AG08396 (cell line): Measurements from ENCODE around the gene FCGR1A.
"Not testable (repeated sequence)": the region's sequence is repeated elsewhere in the genome, so short reads cannot be mapped to it uniquely, and the experiment has no call there.

ENCODE experiments used
- DNase-seq: peaks from one replicate; pipeline ENCODE4 v3.0.0; 2012; ENCODE audit warnings: low spot score, mixed read lengths

Gene FCGR1A

DNA sequence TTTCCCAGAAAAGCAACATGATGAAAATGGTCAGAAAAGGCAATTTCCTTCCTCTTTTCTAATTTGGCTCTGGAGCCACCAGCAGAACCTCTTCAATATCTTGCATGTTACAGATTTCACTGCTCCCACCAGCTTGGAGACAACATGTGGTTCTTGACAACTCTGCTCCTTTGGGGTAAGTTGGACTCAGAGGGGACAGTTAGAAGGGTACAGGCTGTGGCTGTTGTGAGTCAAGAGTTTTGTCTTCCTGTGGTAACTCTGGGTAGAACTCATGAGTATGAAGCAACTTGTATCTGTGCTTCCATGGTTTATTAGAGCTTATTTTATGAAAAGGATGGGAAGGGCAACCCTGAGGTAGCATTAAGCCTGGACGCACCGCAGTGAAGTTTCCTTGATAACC is at the start of gene FCGR1A:
TSS of gene FCGR1A (plus strand) at position 95 of the 400 bp plus-strand sequence. CDS start at position 145, 50 bp downstream.
- DNase-seq: not testable (repeated sequence)

DNA sequence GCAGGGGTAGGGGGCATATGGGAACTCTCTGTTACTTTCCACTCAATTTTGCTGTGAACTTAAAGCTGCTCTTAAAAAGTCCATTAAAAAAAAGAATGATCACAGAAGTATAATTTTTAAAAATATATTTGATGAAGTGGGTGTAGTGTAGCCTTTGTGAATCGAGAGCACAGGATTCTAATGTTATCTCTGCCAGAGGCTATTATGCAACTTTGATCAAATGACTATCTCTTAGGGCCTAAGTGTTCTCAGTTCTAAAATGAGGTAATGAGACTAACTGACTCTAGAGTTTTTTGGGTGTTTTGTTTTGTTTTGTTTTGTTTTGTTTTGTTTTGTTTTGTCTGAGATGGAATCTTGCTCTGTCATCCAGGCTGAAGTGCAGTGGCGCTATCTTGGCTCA is 49.7 kb upstream of the FCGR1A start:
- not testable (repeated sequence) for DNase-seq

DNA sequence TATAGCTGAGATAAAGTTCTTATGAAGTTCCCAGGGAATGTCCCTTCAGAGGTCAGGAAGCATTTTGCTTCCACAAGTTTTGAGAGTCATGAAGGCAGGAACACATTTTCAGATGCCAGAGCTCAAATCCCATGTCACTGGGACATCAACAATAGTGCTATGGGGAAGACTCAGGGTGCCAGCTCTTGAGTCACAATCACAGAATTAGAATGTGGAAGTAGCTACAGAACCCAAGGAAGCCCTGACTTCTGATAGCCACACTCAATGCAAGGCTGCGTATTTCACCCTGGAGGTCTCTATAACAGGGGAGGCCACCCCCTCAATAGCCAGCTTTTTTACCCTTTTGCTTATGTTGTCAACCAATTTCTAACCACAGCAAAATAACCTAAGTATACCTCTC is 47.8 kb upstream of the FCGR1A start:
- DNase-seq: not testable (repeated sequence)

DNA sequence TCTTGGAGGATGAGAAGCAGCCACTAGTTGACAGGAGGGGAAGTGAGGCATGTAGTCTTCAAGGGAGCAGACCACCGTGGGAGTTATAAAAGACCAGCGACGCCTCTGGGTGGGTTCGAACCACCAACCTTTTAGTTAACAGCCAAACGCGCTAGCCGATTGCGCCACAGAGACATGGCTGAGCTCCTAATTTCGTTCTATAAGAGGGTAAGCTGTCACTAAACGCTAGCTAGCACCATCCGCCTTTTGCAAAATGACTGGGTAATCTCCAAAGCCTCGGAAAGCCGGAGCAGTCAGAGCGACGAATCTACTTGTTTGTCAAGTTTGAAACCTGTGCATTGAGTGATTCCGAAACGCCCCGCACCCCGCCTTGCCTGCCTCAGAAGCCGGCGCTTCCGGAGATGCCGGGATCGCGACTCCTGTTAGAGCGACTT is 42.3 kb upstream of the FCGR1A start:
- DNase-seq: not testable (repeated sequence)

DNA sequence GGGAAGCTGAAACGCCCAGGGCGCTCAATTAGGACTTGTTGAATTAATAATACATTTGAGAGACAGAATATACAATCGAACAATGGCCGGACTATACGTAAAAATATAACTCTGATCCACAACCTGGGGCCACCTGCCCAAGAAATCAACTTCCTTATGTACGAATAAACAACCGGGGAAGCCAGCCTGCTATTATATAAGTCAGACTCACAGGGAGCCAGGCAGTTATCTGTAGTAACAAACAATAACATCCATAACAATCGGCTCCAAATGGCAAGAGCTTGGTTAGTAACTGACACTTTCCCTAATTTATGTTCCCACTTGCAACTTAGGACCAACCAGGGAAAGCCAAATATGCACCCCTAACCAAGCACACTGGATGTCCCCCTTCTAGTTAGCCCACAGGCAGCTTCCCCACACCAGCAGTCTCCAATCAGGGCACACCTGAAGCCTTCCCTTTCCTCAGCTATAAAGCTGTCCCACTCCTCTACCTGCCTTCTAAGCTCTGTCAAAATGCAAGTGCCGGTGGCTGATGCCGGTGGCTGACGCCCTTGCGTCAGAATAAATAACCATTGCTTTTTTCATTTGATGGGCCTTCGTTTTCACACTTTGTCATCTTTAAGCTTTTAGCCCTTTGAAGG is 41.8 kb upstream of the FCGR1A start:
- DNase-seq: not testable (repeated sequence)

DNA sequence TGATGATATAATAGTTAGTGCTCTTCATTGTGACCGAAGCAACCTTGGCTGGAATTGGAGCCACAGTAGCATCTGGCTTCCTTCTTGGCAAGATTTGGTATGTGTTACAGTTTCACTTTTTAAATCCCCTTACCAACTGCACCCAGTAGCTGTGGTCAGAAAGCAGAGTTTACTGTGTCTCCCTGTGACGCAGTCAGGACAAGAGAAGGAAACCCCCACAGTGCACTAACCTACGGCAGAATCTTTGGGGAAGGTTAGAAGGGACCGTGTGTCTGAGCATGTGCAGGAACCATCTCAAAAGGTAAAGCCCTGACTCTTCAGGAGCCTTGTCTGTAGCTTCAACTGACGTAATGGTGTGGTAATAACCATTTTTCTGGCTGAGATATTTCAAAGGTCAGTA is 40.6 kb upstream of the FCGR1A start:
- not testable (repeated sequence) for DNase-seq

DNA sequence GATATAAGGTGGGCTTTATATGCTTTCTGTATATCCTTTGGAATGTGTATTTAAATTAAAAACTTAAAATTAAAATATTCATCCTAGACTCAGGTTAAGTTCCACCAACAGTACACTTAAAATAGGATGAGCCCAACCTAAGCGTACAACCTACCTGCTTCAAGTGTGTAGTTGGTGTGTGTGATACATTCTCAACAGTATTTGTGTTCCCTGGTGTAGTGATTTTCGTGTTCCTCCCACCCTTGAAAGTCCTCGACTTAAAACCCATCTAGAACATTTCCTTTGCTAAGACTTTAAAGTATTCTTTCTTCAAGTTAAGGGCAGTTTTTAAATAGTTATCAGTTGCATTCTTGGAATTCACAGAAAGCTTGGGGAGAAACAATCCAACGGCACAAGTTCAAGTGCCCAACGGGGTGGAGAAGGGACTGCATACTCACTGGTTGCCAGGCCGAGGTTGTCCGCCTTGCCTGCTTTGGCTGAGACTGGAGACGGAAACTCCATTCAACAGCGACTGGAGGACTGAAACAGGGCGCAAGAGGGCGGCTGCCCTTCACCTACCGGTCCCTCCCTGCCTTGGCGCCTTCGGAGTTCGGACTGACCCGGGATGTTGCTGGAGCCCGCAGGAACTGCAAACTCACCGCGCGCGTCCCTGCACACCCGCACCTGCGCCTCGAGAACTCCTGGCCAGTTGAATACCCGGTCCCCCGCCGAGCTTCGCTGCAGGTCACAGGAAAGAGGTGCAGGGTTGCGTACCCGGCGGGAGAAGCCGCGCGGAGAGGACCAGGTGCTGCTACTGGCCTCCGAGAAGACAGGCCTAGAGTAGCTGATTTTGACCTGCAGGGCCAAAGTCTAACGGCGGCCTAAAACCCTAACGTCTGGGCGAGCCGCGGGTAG is 35.8 kb upstream of the FCGR1A start:
- not testable (repeated sequence) for DNase-seq

DNA sequence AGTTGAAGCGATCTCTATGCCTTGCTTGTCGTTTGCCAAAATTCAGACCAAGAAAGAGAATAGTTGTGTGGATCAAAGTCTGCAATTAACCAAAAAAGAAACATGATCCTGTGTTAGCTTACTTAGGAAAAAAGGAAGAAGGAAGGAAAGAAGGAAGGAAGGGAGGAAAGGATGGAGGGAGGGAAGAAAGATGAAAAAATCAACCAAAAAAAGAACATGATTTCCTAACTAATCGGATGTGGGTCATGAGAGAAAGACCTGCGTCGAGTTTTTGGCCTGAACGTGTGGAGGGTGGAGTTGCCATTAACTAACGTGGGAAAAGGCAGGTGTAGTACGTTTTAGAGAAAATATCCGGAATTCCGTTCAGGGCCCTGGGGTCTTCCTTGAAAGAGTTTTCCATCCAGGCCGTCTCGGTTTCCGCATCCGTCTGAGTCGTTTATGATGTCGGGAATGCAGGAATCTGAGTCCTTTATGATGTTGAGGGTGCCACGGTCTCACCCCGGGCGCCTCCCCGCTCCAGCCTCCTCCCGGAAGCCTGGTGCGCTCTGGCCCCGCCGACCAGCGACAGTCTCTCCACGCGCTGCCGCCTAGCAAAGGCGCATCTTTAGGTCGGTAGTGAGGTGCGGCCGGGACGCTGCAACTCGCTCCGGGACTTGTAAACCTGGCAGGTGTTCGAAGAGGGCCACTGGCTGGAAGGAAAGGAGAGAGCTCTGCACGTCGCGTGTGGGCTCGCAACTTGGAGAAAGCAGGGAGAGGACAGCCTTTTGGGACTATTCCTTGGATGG is 34.9 kb upstream of the FCGR1A start:
- not testable (repeated sequence) for DNase-seq

DNA sequence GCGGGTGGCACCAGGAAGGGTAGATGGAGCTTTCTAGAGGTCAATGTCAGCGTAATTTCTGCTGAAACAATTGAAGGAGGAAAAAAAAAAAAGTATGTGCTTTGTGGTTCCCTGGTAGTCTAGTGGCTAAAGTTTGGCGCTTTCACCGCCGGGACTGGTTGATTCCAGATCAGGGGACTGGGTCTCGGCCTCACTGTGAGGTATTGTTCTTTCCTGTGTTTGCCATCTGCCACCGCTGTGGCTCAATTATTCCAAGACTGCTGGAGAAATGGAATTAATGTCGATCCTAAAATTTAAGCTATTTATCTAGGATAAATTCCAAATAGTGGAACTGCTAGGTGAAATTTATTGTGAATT is 34.4 kb upstream of the FCGR1A start:
- DNase-seq: not testable (repeated sequence)

DNA sequence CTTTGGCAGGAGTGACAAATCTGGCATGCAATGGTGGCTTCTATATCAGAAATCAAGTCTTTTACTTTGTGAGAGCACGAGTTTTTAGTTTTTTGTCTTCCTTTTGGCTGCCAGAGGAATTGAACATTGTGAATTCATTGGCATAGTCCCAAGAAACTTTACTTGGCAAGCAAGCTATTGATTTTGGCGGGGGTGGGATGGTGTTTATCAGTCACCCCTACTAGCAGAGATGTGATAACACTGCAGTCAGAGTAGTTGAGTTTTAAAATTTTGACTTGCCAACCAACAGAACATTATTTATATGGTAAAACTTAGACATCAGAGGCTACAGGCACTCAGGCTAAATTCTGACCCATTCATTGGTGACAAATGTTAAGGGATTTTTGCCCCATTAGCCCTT is 31.9 kb upstream of the FCGR1A start:
- DNase-seq: not testable (repeated sequence)

DNA sequence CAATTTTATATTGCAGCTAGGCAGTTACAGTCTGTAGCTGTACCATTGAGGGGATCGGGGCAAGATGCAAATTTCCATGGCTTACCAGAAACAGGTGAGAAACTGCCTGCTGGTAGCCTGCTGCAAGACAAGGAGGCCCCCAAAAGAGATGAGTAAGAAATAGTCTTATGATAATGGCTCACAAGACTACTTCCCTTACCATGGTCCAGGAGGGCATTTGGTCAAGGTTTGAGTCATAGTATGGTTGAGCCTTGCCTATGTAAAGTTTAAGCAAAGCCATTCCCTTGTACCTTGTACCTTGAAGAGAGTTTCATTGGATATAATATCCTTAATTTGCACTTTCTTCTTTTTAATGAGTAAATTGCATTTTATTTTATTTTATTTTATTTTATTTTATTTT is 30.3 kb upstream of the FCGR1A start:
- not testable (repeated sequence) for DNase-seq

DNA sequence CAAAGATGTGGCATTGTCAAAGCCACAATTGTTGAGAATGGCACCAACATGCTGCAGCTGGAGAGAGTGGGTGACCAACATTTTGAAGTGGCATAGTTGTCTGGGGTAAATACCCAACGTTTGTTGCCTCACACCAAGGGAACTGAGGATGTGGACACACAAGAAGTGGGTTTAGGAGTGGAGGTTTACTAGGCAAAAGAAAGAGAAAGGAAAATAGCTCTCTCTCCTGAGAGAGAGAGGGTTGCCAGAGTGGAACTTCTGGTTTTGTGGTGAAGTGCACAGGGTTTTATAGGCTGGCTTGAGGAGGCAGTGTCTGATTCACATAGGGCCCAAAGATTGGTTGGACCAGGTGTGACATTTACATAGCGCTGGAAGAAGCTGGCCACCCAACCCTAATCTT is 29.0 kb upstream of the FCGR1A start:
- not testable (repeated sequence) for DNase-seq

DNA sequence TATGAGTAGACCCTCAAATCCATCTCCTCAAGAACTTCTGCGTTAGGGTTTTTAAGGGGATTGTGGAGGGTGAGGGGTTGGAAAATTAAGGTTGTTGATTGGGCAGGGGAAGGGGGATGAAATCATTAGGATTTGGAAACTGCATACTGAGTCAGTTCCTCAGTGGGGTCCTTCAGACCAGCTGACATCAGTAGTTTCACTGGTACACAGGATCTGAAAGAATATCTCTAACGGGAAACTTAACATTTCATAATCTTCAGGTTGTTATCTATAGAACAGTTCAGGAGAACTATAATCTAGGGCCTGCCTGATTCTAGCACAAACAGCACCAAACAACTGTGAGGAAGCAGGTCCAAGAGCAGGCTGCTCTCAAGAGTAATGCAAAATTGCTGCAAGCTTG is 27.2 kb upstream of the FCGR1A start:
- not testable (repeated sequence) for DNase-seq

DNA sequence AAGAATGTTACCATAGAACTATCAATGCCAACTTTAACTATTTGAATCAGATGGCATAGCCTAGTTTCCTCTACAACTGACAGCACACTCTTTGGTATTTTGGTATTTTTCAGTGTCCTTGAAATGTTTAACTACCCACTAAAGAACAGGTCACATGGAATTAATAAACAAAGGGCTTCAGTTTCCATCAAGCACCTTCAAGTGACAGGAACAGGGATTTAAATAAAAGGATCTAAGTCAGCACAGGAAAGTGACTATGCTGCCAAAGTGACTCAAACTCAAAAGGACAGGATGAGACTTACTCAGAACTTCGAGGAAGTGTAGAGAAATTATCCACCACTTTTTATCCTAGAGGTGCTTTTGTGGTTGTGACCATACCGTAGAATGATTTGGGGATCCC is 20.2 kb upstream of the FCGR1A start:
- not testable (repeated sequence) for DNase-seq

DNA sequence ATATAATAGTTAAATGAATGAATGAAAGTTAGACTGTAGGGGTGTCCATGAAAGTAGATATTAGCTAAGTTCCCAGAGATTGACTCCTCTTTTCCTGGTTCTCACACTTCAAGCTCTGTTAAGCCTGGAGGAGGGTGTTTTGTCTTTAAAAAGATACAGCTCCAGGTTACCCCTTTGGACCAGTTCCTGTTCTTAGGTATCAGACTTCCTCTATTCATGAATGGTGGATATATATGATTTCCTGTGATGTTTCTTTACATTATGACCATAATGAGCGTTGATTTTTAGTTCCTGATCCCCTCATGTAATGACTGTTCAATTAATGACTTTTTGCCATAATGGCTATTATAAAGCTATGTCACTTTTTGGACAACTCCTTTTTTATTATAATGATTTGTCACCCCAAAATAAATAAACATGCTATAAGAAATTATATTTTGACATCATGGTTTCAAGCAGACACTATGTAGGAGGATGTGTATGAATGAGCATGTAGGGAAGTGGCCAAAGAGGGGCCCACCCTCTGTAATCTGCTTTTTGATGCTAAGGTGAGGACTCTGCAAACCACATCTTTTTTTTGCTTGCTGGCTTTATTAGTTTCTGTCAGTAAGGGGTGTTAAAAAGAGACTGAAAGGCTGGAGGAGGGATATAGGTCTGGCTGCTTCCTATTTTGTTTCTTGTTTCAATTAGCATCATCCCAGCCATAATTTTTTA is 18.2 kb upstream of the FCGR1A start:
- DNase-seq: not testable (repeated sequence)

DNA sequence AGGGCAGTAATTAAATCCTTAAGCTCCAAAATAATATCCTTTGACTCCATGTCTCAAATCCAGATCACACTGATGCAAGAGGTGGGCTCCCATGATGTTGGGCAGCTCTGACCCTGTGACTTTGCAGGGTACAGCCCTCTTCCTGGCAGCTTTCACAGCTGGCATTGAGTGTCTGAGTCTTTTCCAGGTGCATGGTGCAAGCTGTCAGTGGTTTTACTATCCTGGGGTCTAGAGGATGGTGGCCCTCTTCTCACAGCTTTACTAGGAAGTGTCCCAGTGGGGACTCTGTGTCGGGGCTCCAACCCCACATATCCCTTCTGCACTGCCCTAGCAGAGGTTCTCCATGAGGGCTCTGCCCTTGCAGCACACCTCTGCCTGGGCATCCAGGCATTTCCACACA is 16.3 kb upstream of the FCGR1A start:
- DNase-seq: not testable (repeated sequence)

DNA sequence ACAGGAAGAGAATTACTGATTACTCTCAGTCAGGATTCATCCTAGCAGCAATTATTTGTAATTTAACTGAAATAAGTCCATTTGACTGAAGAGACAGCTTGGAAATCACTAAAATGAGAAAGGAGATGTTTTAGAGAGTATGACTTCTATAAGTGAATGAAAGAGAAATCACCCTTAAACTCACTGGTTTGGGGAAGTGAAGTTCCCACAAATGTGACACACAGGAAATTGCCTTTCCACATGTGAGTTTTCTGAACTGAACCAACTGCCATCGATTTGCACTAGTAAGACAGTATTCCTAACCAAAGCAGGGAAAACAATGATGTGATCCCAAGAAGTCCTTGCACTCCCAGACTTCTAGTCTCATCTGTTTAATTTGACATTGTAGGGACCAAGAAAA is 13.3 kb upstream of the FCGR1A start:
- DNase-seq: not testable (repeated sequence)

DNA sequence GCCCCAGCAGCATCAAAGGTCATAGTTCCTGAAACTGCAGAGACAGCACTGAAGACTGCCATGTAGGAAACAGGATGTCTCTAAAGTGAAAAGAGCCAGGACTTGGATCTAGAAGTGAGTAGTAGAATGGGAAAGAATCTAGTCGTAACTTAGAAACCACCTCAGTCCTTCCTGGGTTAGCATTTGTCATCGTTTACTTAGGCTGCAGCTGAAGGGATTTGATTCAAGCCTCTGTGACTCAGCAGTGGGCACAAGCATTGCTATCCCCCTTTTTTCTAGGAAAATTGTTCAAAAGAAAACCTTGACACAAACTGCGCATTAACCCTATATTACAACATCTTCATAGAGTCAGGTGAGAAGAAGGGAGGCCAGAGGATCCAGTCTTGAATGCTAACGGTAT is 11.8 kb upstream of the FCGR1A start:
- not testable (repeated sequence) for DNase-seq

DNA sequence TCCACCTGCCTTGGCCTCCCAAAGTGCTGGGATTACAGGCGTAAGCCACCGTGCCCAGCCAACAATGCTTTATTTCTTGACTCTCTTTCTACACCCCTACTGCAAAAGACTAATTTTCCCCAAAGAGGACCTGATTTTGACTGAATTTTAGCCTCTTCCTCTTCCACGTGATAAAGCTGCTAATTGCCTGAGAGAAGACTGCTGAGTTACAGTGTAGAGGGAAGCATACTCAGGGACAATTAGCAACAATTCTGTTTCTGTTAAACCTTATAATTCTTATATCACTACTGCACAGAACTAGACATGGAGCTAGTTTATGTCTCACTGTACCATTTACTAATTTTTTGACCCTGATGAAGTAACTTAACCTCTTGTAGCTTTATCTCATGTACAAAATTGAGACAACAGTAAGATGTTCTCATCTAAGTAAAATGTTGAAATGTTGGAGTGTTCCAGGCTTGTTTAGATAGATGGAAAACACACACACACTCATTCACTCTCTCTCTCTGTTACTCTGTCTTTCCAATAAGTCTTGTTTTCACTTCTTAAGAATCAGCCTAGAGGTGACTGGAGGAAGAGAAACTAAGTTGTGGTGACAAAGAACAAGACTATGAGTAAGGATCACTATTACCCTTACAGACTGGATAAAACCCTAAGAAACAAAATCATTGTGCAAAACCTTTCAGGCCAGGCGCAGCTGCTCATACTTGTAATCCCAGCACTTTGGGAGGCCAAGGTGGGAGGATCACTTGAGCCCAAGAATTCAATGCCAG is 10.7 kb upstream of the FCGR1A start:
- not testable (repeated sequence) for DNase-seq

DNA sequence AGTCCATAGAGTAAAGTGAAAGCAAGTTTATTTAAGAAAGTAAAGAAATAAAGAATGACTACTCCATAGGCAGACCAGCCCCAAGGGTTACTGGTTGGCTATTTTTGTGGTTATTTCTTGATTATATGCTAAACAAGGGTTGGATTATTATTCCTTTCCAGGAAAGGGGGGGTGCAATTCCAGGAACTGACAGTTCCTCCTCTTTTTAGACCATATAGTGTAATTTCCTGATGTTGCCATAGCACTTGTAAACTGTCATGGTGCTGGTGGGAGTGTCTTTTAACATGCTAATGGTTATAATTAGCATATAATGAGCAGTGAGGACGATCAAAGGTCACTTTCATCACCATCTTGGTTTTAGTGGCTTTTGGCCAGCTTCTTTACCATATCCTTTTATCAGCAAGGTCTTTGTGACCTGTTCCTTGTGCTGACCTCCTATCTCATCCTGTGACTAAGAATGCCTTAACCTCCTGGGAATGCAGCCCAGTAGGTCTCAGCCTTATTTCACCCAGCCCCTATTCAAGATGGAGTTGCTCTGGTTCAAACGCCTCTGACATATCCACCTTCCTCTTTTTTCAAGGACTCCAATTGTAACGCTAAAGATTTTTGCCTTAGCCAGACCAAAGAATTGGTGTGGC is 6.9 kb upstream of the FCGR1A start:
- DNase-seq: not testable (repeated sequence)
